HEK293 (cell line): ENCODE data around the gene GNPDA1.

Experiments
- CTCF ChIA-PET: fragments of 350-600 bp; formaldehyde crosslinking; extraction: SDS; loops from one replicate; lab custom pipeline; 2021; ENCODE audit warnings: antibody characterized with exemption; lab: Yijun Ruan, JAX
- POLR2A ChIA-PET: fragments of 300-600 bp; formaldehyde crosslinking; extraction: SDS; loops from one replicate; lab custom pipeline; 2020; ENCODE audit warnings: antibody characterized with exemption, inconsistent platforms; lab: Yijun Ruan, JAX
- H3K27ac ChIP-seq: fragments of 200-500 bp; sonication (Bioruptor generic); 2 replicates; pipeline ENCODE4 v1.5.1; 2014; ENCODE audit warnings: low read depth, low read length, control low read depth, inconsistent platforms; ENCODE audit errors: extremely low read depth
- H3K36me3 ChIP-seq, 2 experiments: fragments of 200-500 bp in 1 of 2; sonication (Bioruptor generic) in 1 of 2; 1 replicate in 1 of 2; 2 replicates in 1 of 2; pipeline ENCODE4 v1.5.1; 2014 to 2017; ENCODE audit warnings: inconsistent platforms in 2 of 2, low read length in 2 of 2; ENCODE audit not compliant: control insufficient read depth in 2 of 2, insufficient read depth in 1 of 2
- H3K4me1 ChIP-seq: fragments of 200-500 bp; sonication (Bioruptor generic); 2 replicates; pipeline ENCODE4 v1.5.1; 2014; ENCODE audit warnings: mild to moderate bottlenecking, low read length, inconsistent platforms; ENCODE audit not compliant: control insufficient read depth, insufficient read depth
- H3K4me3 ChIP-seq: 2 replicates; pipeline ENCODE4 v1.5.1; 2011; ENCODE audit warnings: low read depth, mild to moderate bottlenecking, control low read depth, low read length, moderate library complexity
- H3K9me3 ChIP-seq: fragments of 200-500 bp; sonication (Bioruptor generic); 2 replicates; pipeline ENCODE4 v1.5.1; 2014; ENCODE audit warnings: low read depth, low read length, inconsistent platforms; ENCODE audit not compliant: control insufficient read depth, insufficient read depth
- SCRT2 ChIP-seq: fragments of 450-650 bp; formaldehyde crosslinking; IDR thresholded peaks from 2 replicates; pipeline ENCODE4 v1.5.1; 2016; ENCODE audit warnings: missing biosample characterization, missing genetic modification characterization
- ZBTB26 ChIP-seq: fragments of 450-650 bp; formaldehyde crosslinking; optimal IDR thresholded peaks from 2 replicates; pipeline ENCODE3; 2016; ENCODE audit warnings: missing biosample characterization, mild to moderate bottlenecking, missing genetic modification characterization
- ZIC2 ChIP-seq: fragments of 450-650 bp; formaldehyde crosslinking; IDR thresholded peaks from 2 replicates; pipeline ENCODE4 v1.5.1; 2016; ENCODE audit warnings: missing biosample characterization, missing genetic modification characterization
- ZNF138 ChIP-seq: fragments of 450-650 bp; formaldehyde crosslinking; IDR thresholded peaks from 2 replicates; pipeline ENCODE4 v1.5.1; 2016; ENCODE audit warnings: missing biosample characterization, missing genetic modification characterization, borderline replicate concordance
- ZNF174 ChIP-seq: fragments of 450-650 bp; formaldehyde crosslinking; IDR thresholded peaks from 2 replicates; pipeline ENCODE4 v1.5.0; 2017; ENCODE audit warnings: missing biosample characterization, mild to moderate bottlenecking, missing genetic modification characterization
- ZNF23 ChIP-seq: fragments of 450-650 bp; formaldehyde crosslinking; IDR thresholded peaks from 2 replicates; pipeline ENCODE4 v1.5.1; 2016; ENCODE audit warnings: missing biosample characterization, missing genetic modification characterization, borderline replicate concordance
- ZNF324 ChIP-seq: fragments of 450-650 bp; formaldehyde crosslinking; IDR thresholded peaks from 2 replicates; pipeline ENCODE4 v1.5.1; 2016; ENCODE audit warnings: missing biosample characterization, missing genetic modification characterization
- ZNF335 ChIP-seq: fragments of 450-650 bp; formaldehyde crosslinking; conservative IDR thresholded peaks from 2 replicates; pipeline ENCODE4 v1.5.1; 2016; ENCODE audit warnings: missing biosample characterization, missing genetic modification characterization
- ZNF341 ChIP-seq: fragments of 450-650 bp; formaldehyde crosslinking; IDR thresholded peaks from 2 replicates; pipeline ENCODE4; 2016; ENCODE audit warnings: low read depth, missing biosample characterization, missing genetic modification characterization
- ZNF354C ChIP-seq: fragments of 450-650 bp; formaldehyde crosslinking; IDR thresholded peaks from 2 replicates; pipeline ENCODE4 v1.5.1; 2016; ENCODE audit warnings: missing biosample characterization, missing genetic modification characterization, low read depth, borderline replicate concordance
- ZNF366 ChIP-seq: fragments of 450-650 bp; formaldehyde crosslinking; conservative IDR thresholded peaks from 2 replicates; pipeline ENCODE4 v1.5.1; 2016; ENCODE audit warnings: missing biosample characterization, missing genetic modification characterization
- ZNF501 ChIP-seq: fragments of 450-650 bp; formaldehyde crosslinking; IDR thresholded peaks from 2 replicates; pipeline ENCODE4 v1.5.1; 2016; ENCODE audit warnings: missing biosample characterization, missing genetic modification characterization
- TF ChIP-seq, protein P1 (sequence below): fragments of 450-650 bp; formaldehyde crosslinking; IDR thresholded peaks from 2 replicates; pipeline ENCODE4 v1.5.1; 2016; ENCODE audit warnings: missing biosample characterization, missing genetic modification characterization
- TF ChIP-seq, protein P2 (sequence below): fragments of 450-650 bp; formaldehyde crosslinking; IDR thresholded peaks from 2 replicates; pipeline ENCODE4 v1.5.1; 2016; ENCODE audit warnings: missing biosample characterization, missing genetic modification characterization

Gene GNPDA1

DNA sequence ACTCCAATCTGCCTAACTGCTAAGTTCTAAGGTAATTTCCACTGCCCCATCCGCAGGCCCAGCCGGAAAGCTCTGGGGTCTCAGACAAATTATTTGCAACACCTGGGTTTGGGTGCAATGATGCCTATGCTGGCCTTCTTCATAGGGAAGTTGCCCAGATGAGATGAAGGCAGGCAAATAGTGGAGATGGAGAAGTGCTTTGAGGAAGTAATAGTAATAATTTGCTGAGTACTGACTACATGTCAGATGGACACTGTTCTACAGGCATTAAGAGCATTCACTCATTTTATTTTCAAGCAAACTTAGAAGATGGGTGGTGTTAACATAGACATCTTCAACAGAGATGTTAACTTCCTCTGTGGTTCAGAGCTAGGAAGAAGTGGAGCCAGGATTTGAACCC lies 58.6 kb downstream of the GNPDA1 start:
- ChIA-PET CTCF (interaction anchor here (0.6 to 1.9 kb wide), 6 partner anchors 9 to 263 kb away, joined by 3 to 7 read pairs (median 3); partner anchors contain the start of gene RNF14), POLR2A (interaction anchor here (1.2 kb wide), 1 partner anchor 30 kb away, joined by 3 read pairs; the partner anchor contains the start of gene DELE1)
- no peaks in the 10 kb centered on the region for H3K9me3 ChIP-seq
- H3K4me3 ChIP-seq, result no peak overlapping the region
- H3K27ac ChIP-seq, result no peak overlapping the region
- no peaks in the 10 kb centered on the region for H3K4me1 ChIP-seq
- no peak for TF ChIP-seq ZNF341 (tag by site-specific recombination)
- no peak for TF ChIP-seq ZBTB26
- no peak for TF ChIP-seq ZNF174 (tag by site-specific recombination)
- H3K36me3 ChIP-seq, result no peaks in the 10 kb centered on the region

- no peaks in the 10 kb centered on the region for H3K36me3 ChIP-seq
- no peak overlapping the region for H3K4me3 ChIP-seq
- H3K4me1 ChIP-seq, result no peaks in the 10 kb centered on the region
- ChIA-PET CTCF (interaction anchor here (0.7 to 1.9 kb wide), 6 partner anchors 8 to 249 kb away, joined by 3 to 16 read pairs (median 3); no protein-coding TSS in a partner anchor), POLR2A (no interaction called here)
- TF ChIP-seq ZIC2 (peak; percentile 72), ZNF138 (tag by site-specific recombination) (no peak), ZNF23 (tag by site-specific recombination) (no peak), ZNF324 (tag by site-specific recombination) (no peak), ZNF335 (no peak), SCRT2 (tag by site-specific recombination) (no peak), ZNF501 (tag by site-specific recombination) (no peak), ZNF354C (tag by site-specific recombination) (no peak)
- TF ChIP-seq, protein P1, sequence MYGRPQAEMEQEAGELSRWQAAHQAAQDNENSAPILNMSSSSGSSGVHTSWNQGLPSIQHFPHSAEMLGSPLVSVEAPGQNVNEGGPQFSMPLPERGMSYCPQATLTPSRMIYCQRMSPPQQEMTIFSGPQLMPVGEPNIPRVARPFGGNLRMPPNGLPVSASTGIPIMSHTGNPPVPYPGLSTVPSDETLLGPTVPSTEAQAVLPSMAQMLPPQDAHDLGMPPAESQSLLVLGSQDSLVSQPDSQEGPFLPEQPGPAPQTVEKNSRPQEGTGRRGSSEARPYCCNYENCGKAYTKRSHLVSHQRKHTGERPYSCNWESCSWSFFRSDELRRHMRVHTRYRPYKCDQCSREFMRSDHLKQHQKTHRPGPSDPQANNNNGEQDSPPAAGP, result no peak
- H3K27ac ChIP-seq, result no peak overlapping the region
- no peaks in the 10 kb centered on the region for H3K9me3 ChIP-seq
Observed at GRCh38 chr5:141952020-141952419, 60.8 kb downstream of the GNPDA1 start.

DNA sequence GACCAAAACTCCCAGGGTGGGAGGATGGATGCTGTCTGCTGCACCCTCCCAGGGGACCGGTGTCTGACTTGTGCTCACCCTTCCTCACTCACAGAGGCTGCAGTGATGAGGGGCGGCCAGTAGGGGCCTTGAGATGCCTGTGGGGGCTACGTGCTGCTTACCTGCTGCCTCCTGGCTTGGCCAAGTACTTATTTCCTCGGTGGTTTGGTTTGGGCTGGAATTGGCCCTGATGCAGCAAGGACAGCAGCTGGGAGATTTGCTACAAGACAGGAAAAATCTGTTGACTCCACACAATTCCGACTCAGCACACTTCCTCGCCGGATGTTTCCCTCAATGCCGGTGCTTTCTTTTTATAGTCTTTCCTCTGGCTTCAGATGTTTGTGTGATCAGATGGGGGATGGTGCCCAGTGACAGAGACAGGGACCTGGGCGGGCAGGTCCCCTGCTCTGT lies 61.5 kb downstream of the GNPDA1 start:
- no peaks in the 10 kb centered on the region for H3K36me3 ChIP-seq
- H3K9me3 ChIP-seq, result no peaks in the 10 kb centered on the region
- H3K4me3 ChIP-seq, result no peak overlapping the region
- POLR2A ChIA-PET, result no interaction called here
- no peak overlapping the region for H3K27ac ChIP-seq
- no peak for TF ChIP-seq ZNF501 (tag by site-specific recombination)
- TF ChIP-seq ZNF366 (tag by site-specific recombination), result no peak
- TF ChIP-seq, protein P2, sequence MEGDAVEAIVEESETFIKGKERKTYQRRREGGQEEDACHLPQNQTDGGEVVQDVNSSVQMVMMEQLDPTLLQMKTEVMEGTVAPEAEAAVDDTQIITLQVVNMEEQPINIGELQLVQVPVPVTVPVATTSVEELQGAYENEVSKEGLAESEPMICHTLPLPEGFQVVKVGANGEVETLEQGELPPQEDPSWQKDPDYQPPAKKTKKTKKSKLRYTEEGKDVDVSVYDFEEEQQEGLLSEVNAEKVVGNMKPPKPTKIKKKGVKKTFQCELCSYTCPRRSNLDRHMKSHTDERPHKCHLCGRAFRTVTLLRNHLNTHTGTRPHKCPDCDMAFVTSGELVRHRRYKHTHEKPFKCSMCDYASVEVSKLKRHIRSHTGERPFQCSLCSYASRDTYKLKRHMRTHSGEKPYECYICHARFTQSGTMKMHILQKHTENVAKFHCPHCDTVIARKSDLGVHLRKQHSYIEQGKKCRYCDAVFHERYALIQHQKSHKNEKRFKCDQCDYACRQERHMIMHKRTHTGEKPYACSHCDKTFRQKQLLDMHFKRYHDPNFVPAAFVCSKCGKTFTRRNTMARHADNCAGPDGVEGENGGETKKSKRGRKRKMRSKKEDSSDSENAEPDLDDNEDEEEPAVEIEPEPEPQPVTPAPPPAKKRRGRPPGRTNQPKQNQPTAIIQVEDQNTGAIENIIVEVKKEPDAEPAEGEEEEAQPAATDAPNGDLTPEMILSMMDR, result peak; percentile 36; the same call in 1 of the 2 replicates
- no peaks in the 10 kb centered on the region for H3K4me1 ChIP-seq
- CTCF ChIA-PET, result interaction anchor here (0.7 to 1.9 kb wide), 7 partner anchors 9 to 248 kb away, joined by 3 to 16 read pairs (median 3); no protein-coding TSS in a partner anchor
